Subcutaneous abdominal adipose tissue (tissue), 5 donors: ENCODE data around the gene NPY4R2.
"Not testable (repeated sequence)": the region's sequence is repeated elsewhere in the genome, so short reads cannot be mapped to it uniquely, and the experiment has no call there.

Experiments used
- H3K27ac ChIP-seq: one replicate; pipeline ENCODE4 v1.7.0; 2013; ENCODE audit warnings: low read depth, mild to moderate bottlenecking, inconsistent platforms, low read length, moderate library complexity
- H3K27me3 ChIP-seq, 5 donors: one replicate each; pipeline ENCODE4 v1.7.0; 2013; ENCODE audit warnings: low read length in 5 of 5, inconsistent platforms in 1 of 5; ENCODE audit not compliant: control insufficient read depth in 5 of 5, insufficient read depth in 4 of 5
- H3K36me3 ChIP-seq, 5 donors: one replicate each; pipeline ENCODE4 v1.7.0; 2013; ENCODE audit warnings: low read length in 5 of 5; ENCODE audit not compliant: control insufficient read depth in 5 of 5, insufficient read depth in 5 of 5
- H3K4me1 ChIP-seq, 5 donors: one replicate each; pipeline ENCODE4 v1.7.0; 2013; ENCODE audit warnings: low read length in 5 of 5, mild to moderate bottlenecking in 3 of 5, moderate library complexity in 1 of 5; ENCODE audit not compliant: control insufficient read depth in 5 of 5, insufficient read depth in 5 of 5
- H3K4me3 ChIP-seq, 5 donors: one replicate each; pipeline ENCODE4 v1.7.0; 2013; ENCODE audit warnings: low read length in 5 of 5, low read depth in 1 of 5
- H3K9ac ChIP-seq, 5 donors: one replicate each; pipeline ENCODE4 v1.7.0; 2013; ENCODE audit warnings: low read length in 5 of 5, mild to moderate bottlenecking in 4 of 5, moderate library complexity in 3 of 5
- H3K9me3 ChIP-seq, 5 donors: one replicate each; pipeline ENCODE4 v1.7.0; 2013; ENCODE audit warnings: low read length in 5 of 5; ENCODE audit not compliant: control insufficient read depth in 5 of 5
- donor health status: healthy.
- donor health status: healthy.
- donor health status: healthy.
- donor health status: healthy.
- donor health status: healthy.

Gene NPY4R2, protein sequence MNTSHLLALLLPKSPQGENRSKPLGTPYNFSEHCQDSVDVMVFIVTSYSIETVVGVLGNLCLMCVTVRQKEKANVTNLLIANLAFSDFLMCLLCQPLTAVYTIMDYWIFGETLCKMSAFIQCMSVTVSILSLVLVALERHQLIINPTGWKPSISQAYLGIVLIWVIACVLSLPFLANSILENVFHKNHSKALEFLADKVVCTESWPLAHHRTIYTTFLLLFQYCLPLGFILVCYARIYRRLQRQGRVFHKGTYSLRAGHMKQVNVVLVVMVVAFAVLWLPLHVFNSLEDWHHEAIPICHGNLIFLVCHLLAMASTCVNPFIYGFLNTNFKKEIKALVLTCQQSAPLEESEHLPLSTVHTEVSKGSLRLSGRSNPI

DNA sequence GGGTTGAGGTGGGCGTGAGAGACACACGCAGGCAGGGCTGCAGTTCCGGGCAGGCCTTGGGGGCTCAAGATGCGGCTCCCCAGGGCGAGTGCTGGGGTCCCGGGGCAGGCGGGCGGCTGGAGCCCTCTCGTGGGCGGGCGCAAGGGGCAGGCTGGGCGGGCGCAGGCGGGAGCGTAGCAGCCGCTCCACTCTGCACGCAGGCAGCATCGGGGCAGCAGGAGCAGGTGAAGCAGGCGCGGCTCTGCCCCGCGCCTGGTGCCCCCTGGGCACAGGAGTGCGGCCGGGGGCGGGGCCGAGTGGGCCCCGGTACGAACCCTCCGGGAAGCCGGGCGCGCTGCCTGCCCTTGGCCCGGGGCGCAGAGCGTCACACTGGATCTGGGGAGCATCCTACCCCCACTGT lies at the start of gene NPY4R2:
NPY4R2 (plus strand) TSS at position 188 of the 400 bp plus-strand sequence. CDS start 3,326 bp downstream, outside the sequence.
- not testable (repeated sequence) for H3K27ac ChIP-seq, H3K36me3 ChIP-seq, H3K9me3 ChIP-seq, H3K4me3 ChIP-seq, H3K4me1 ChIP-seq, H3K9ac ChIP-seq, H3K27me3 ChIP-seq

- not testable (repeated sequence) for H3K9ac ChIP-seq, H3K27ac ChIP-seq, H3K36me3 ChIP-seq, H3K27me3 ChIP-seq, H3K4me3 ChIP-seq, H3K4me1 ChIP-seq, H3K9me3 ChIP-seq
Measured at GRCh38 chr10:47870887-47871286, 47.6 kb upstream of the NPY4R2 start.

DNA sequence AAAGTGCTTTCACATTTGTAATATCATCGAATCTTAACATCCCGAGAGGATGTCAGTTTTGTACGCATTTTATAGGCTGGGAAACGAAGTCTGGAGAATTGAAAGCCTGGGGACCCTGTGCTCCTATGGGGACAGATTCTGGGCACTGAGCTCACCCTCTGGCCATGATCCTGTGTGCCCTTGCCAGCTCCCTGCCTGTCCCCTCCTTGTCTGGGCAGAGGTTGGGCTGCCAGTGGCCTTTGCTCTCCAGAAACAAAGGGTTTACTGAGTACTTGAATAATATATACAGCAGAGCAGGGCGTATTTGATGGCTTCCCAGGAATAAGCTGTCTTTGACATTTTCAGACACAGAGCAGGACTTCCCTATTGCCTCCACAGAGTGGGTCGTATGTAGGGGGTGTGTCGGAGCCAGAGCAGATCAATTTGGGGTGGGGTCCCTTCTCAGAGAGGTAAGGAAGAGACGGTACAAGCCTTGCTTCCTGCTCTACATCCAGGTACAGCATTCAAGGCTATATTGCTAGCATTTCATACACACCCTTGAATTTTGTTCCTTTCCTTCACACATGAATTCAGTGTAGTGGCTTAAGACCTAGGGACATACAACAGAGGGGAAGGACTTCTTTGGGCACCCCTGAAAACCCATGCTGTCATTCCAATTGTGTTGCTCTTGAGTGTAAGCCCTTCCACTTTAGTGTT lies 46.8 kb upstream of the NPY4R2 start:
- H3K4me1 ChIP-seq, H3K27ac ChIP-seq, H3K9ac ChIP-seq: not testable (repeated sequence)

GRCh38 chr10:47872236-47872635 lies 46.2 kb upstream of the NPY4R2 start:
- not testable (repeated sequence) for H3K4me3 ChIP-seq, H3K9ac ChIP-seq, H3K4me1 ChIP-seq, H3K27me3 ChIP-seq, H3K9me3 ChIP-seq, H3K36me3 ChIP-seq, H3K27ac ChIP-seq

More for the DNA sequence above, 46.8 kb upstream of the NPY4R2 start:
- H3K27me3 ChIP-seq, H3K9me3 ChIP-seq, H3K36me3 ChIP-seq, H3K4me3 ChIP-seq: not testable (repeated sequence)

- not testable (repeated sequence) for H3K27me3 ChIP-seq, H3K9me3 ChIP-seq, H3K4me1 ChIP-seq, H3K27ac ChIP-seq, H3K9ac ChIP-seq, H3K4me3 ChIP-seq, H3K36me3 ChIP-seq
Measured at GRCh38 chr10:47884239-47884638, 34.2 kb upstream of the NPY4R2 start.

- not testable (repeated sequence) for H3K9ac ChIP-seq, H3K27ac ChIP-seq, H3K4me3 ChIP-seq, H3K36me3 ChIP-seq, H3K4me1 ChIP-seq, H3K9me3 ChIP-seq, H3K27me3 ChIP-seq
Measured at GRCh38 chr10:47884934-47885333, 33.5 kb upstream of the NPY4R2 start.

- H3K27ac ChIP-seq, H3K4me3 ChIP-seq, H3K9ac ChIP-seq, H3K27me3 ChIP-seq, H3K9me3 ChIP-seq, H3K36me3 ChIP-seq, H3K4me1 ChIP-seq: not testable (repeated sequence)
Measured at GRCh38 chr10:47886356-47886755, 32.1 kb upstream of the NPY4R2 start.

DNA sequence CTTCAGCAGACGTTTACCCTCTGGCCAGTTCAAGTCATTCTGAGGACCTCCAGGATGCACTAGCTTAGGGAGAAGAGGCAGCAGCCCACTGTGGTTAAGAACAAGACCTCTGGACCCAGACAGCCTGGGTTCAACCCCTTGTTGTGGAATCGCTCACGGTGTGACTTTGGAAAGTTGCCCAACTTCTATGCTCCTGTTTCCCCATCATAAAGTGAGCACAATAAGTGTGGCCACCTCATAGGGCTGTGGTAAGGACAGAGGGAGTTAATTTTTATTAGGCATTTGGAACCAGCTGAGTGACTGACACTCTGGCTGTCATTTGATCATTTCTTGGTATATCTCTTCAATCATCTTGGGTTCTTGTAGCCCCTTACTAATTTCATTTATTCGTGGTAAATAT lies 31.6 kb upstream of the NPY4R2 start:
- not testable (repeated sequence) for H3K36me3 ChIP-seq, H3K9me3 ChIP-seq, H3K4me3 ChIP-seq, H3K4me1 ChIP-seq, H3K9ac ChIP-seq, H3K27me3 ChIP-seq, H3K27ac ChIP-seq

GRCh38 chr10:47890737-47891136 lies 27.7 kb upstream of the NPY4R2 start:
- H3K4me1 ChIP-seq, H3K27me3 ChIP-seq, H3K9ac ChIP-seq: not testable (repeated sequence)

GRCh38 chr10:47892494-47893261 lies 25.8 kb upstream of the NPY4R2 start:
- H3K27me3 ChIP-seq, H3K9me3 ChIP-seq, H3K9ac ChIP-seq, H3K27ac ChIP-seq, H3K4me3 ChIP-seq, H3K4me1 ChIP-seq, H3K36me3 ChIP-seq: not testable (repeated sequence)

More at GRCh38 chr10:47890737-47891136, 27.7 kb upstream of the NPY4R2 start:
- H3K9me3 ChIP-seq, H3K4me3 ChIP-seq, H3K36me3 ChIP-seq, H3K27ac ChIP-seq: not testable (repeated sequence)
